ENCODE results near the gene LAMC3. TPM values are rescaled to one million over a fixed set of nuclear protein-coding genes. Genes with fewer than 3 reads are reported as not detected.

The LAMC3 gene
- total and polyA plus RNA-seq, 2 experiments from 2014 or later, result not detected

DNA sequence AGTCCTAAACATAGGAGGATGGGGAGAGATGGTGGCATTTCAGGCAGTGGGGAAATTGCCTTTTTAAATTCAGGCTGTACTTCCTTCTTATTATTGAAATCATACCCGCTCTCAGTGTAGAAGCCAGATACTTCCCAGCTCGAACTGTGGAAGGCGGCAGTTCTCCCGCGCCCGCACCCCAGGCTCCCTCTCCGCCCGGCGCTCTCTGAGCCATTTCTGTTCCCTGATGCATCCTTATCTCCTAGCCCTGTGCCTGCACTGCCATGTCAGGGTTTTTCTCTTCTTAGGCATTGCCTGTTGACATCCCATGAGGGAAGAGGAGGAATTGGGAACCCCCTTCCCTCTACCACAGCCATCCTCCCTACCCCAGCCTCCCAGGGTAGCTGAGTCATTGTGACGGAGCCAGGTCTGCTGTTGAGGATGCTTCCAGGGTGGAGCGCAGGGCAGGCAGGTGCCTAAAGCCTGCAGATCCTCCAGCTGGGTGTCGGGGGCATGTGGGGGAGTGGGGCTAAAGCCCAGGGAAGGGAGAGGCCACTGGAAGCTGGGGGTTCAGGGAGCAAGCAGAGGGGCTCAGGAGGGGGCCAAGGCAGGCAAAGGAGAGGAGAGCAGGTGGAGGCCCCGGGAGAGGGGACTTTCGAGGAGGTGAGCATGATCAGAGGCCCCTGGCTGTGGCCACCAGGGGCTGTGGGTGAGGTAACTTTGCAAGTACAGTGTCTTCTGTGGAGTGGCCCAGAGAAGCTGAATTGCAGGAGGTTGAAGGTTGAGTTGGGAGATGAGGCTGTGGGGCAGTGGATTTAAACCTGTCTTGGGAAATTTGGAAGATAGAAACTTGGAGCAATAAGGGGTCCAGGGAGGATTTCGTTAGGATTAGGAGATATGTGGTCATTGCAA is 16.2 kb downstream of the LAMC3 start:
- Histone ChIP-seq H3K79me2 (ENCODE audit: insufficient read depth) (no peaks in the 10 kb centered on the region), H3K9ac (no peak overlapping the region), H3K9me3 (ENCODE audit: low read depth) (no peaks in the 10 kb centered on the region), H3K9me2 (ENCODE audit: insufficient read depth) (no peaks in the 10 kb centered on the region), H3K36me3 (ENCODE audit: low read depth) (no peaks in the 10 kb centered on the region), H3K27ac (no peak overlapping the region), H4K20me1 (ENCODE audit: insufficient read depth) (no peaks in the 10 kb centered on the region), H3F3A (ENCODE audit: insufficient read depth) (peaks cover 11% of the 10 kb centered on the region), H3K4me3 (no peak overlapping the region), H3K4me1 (ENCODE audit: insufficient read depth) (no peaks in the 10 kb centered on the region), H3K27me3 (replicated peaks; ENCODE audit: insufficient read depth) (peaks cover 7% of the 10 kb centered on the region; the same call in 1 of the 2 replicates), H2AFZ (no peak overlapping the region), H3K4me2 (ENCODE audit: unreplicated experiment) (no peak overlapping the region)
- WGBS, 2 experiments (ENCODE audit: low coverage in 1 of 2, low lambda C conversion rate in 2 of 2, missing lambda C conversion rate in 2 of 2), result 68 to 71% methylated on average over 15 of the region's 15 CpGs
- no peak for TF ChIP-seq EZH2phosphoT487 (IDR thresholded peaks at IDR 0.05; ENCODE audit: insufficient read depth, low read depth)
- TF ChIP-seq EZH2 (IDR thresholded peaks at IDR 0.05; ENCODE audit: insufficient read depth, poor library complexity, severe bottlenecking), result no peak
- in situ Hi-C loops (cut with MboI), result no loop called here
- DNase-seq, result no peak

DNA sequence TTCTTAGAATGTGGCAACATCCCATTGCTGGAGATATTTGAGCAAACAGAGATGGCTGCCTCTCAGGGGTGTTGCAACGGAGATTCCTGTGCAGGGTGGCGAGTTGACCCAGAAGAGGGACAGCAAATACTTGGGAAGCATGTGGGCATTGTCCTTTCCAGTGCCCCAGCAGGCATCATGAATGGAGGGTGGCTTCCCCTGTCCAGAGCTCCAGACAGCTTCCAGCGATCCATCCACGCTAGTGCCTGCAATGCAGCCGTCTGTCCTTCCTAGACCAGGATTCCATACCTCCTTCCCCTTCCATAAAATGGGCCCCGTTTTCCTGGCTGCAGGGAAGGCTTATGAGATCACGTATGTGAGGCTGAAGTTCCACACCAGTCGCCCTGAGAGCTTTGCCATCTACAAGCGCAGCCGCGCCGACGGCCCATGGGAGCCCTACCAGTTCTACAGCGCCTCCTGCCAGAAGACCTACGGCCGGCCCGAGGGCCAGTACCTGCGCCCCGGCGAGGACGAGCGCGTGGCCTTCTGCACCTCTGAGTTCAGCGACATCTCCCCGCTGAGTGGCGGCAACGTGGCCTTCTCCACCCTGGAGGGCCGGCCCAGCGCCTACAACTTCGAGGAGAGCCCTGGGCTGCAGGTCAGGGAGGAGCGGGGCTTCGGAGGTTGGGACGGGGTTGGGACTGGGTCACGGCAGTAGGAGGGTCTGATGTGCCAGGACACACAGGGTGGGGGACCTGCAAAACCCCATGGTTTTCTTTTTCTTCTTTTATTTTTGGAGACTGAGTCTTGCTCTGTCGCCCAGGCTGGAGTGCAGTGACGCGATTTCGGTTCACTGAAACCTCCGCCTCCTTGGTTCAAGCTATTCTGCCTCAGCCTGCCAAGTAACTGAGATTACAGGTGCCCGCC is 17.2 kb downstream of the LAMC3 start:
- Histone ChIP-seq H3K4me2 (ENCODE audit: unreplicated experiment) (no peak overlapping the region), H3K27me3 (replicated peaks; ENCODE audit: insufficient read depth) (peaks cover 7% of the 10 kb centered on the region; the same call in 1 of the 2 replicates), H3K9ac (no peak overlapping the region), H4K20me1 (ENCODE audit: insufficient read depth) (no peaks in the 10 kb centered on the region), H3K4me3 (no peak overlapping the region), H3K9me2 (ENCODE audit: insufficient read depth) (no peaks in the 10 kb centered on the region), H3K36me3 (ENCODE audit: low read depth) (no peaks in the 10 kb centered on the region), H3F3A (ENCODE audit: insufficient read depth) (peaks cover 2% of the 10 kb centered on the region; the same call in 1 of the 2 replicates), H3K79me2 (ENCODE audit: insufficient read depth) (no peaks in the 10 kb centered on the region), H3K9me3 (ENCODE audit: low read depth) (no peaks in the 10 kb centered on the region), H3K27ac (no peak overlapping the region), H2AFZ (no peak overlapping the region), H3K4me1 (ENCODE audit: insufficient read depth) (no peaks in the 10 kb centered on the region)
- in situ Hi-C loops (cut with MboI), result no loop called here
- no peak for TF ChIP-seq EZH2 (IDR thresholded peaks at IDR 0.05; ENCODE audit: insufficient read depth, poor library complexity, severe bottlenecking)
- TF ChIP-seq EZH2phosphoT487 (IDR thresholded peaks at IDR 0.05; ENCODE audit: insufficient read depth, low read depth), result no peak
- DNase-seq, result no peak
- WGBS, 2 experiments (ENCODE audit: low coverage in 1 of 2, low lambda C conversion rate in 2 of 2, missing lambda C conversion rate in 2 of 2), result 87 to 88% methylated on average over 35 to 40 of the region's 40 CpGs

DNA sequence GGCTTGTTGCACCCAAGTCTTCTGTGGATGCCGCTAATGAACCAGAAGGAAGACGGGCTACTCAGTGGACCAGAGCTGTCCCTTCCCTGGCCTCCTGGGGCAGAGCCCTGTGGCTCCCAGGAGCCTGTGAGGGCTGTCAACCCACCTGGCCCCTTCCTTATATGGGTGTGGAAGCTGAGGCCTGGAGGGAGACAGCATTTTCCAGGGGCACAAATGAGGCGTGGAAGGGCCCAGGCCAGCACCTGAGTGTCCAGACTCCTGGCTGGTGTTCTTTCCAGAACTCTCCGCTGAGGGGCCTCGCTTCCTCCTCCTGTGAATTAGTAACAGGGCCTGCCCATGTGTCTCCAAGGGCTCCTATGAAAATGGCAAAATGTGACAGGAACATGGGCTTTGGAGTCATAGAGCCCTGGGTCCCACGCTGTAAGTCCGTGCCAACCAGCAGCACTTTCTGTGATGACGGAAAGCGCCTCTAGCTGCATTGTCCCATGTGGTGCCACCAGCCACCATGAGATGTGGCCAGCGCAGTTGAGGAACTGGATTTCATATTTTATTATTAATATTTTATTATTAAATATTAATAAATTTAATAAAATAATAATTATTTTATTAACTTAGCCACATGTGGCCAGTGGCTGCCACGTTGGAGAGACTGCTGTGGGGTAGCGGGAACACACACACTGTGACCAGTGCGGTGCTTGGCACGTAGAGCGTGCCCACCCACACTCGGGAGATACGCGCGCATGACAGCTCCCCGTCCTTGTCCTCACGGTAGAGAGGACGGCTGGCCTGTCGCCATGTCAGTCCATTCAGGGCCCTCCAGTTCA is 18.3 kb downstream of the LAMC3 start:
- Histone ChIP-seq H3K4me1 (ENCODE audit: insufficient read depth) (no peaks in the 10 kb centered on the region), H3K27me3 (replicated peaks; ENCODE audit: insufficient read depth) (peaks cover 7% of the 10 kb centered on the region; the same call in 1 of the 2 replicates), H3K79me2 (ENCODE audit: insufficient read depth) (no peaks in the 10 kb centered on the region), H2AFZ (no peak overlapping the region), H3K9ac (no peak overlapping the region), H3K27ac (no peak overlapping the region), H3K36me3 (ENCODE audit: low read depth) (no peaks in the 10 kb centered on the region), H3K9me2 (ENCODE audit: insufficient read depth) (no peaks in the 10 kb centered on the region), H3K9me3 (ENCODE audit: low read depth) (no peaks in the 10 kb centered on the region), H3F3A (ENCODE audit: insufficient read depth) (no peaks in the 10 kb centered on the region), H3K4me3 (no peak overlapping the region), H4K20me1 (ENCODE audit: insufficient read depth) (no peaks in the 10 kb centered on the region), H3K4me2 (ENCODE audit: unreplicated experiment) (no peak overlapping the region)
- WGBS, 2 experiments (ENCODE audit: low coverage in 1 of 2, low lambda C conversion rate in 2 of 2, missing lambda C conversion rate in 2 of 2), result 88 to 89% methylated on average over 23 of the region's 23 CpGs
- no peak for DNase-seq
- in situ Hi-C loops (cut with MboI), result no loop called here
- no peak for TF ChIP-seq EZH2 (IDR thresholded peaks at IDR 0.05; ENCODE audit: insufficient read depth, poor library complexity, severe bottlenecking)
- no peak for TF ChIP-seq EZH2phosphoT487 (IDR thresholded peaks at IDR 0.05; ENCODE audit: insufficient read depth, low read depth)

DNA sequence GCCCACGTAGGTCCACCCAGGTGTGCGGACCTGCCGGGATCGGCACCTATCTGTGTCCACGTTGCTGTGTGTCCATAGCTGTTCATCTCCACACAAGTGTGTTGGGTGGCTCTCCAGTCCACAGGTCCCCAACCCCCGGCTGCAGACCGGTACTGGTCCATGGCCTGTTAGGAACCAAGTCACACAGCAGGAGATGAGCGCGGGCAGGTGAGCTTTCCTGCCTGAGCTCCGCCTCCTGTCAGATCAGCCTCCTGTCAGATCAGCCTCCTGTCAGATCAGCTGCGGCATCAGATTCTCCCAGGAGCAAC is 18.9 kb downstream of the LAMC3 start:
- in situ Hi-C loops (cut with MboI), result no loop called here
- no peaks in the 10 kb centered on the region for H3K36me3 ChIP-seq (ENCODE audit: low read depth)
- H3F3A ChIP-seq (ENCODE audit: insufficient read depth), result no peaks in the 10 kb centered on the region
- TF ChIP-seq EZH2 (IDR thresholded peaks at IDR 0.05; ENCODE audit: insufficient read depth, poor library complexity, severe bottlenecking), result no peak
- WGBS, 2 experiments (ENCODE audit: low coverage in 1 of 2, low lambda C conversion rate in 2 of 2, missing lambda C conversion rate in 2 of 2), result 92 to 95% methylated on average over 11 of the region's 11 CpGs
- no peaks in the 10 kb centered on the region for H3K9me2 ChIP-seq (ENCODE audit: insufficient read depth)
- H3K9me3 ChIP-seq (ENCODE audit: low read depth), result no peaks in the 10 kb centered on the region
- peaks cover 7% of the 10 kb centered on the region; the same call in 1 of the 2 replicates for H3K27me3 ChIP-seq (replicated peaks; ENCODE audit: insufficient read depth)
- no peak overlapping the region for H3K9ac ChIP-seq
- no peaks in the 10 kb centered on the region for H3K79me2 ChIP-seq (ENCODE audit: insufficient read depth)
- H3K4me2 ChIP-seq (ENCODE audit: unreplicated experiment), result no peak overlapping the region
- H2AFZ ChIP-seq, result no peak overlapping the region
- no peak overlapping the region for H3K4me3 ChIP-seq
- H3K4me1 ChIP-seq (ENCODE audit: insufficient read depth), result no peaks in the 10 kb centered on the region
- no peak overlapping the region for H3K27ac ChIP-seq
- H4K20me1 ChIP-seq (ENCODE audit: insufficient read depth), result no peaks in the 10 kb centered on the region
- DNase-seq, result no peak
